Body of pancreas (tissue), 4 donors: ENCODE data around the gene CMIP.

ENCODE experiments used
- POLR2A ChIP-seq, 3 donors: fragments of 450-650 bp; IDR thresholded peaks; one replicate each; pipeline ENCODE4 v1.6.1; 2016; ENCODE audit warnings: antibody characterized with exemption in 3 of 3, mild to moderate bottlenecking in 2 of 3
- TF ChIP-seq, protein P1 (sequence below), 7 experiments: fragments of 450-650 bp in 4 of 7; fragments of 200-600 bp in 3 of 7; sonication (generic) in 3 of 7; IDR thresholded peaks; one replicate each; pipeline ENCODE4 v1.5.1; 2016 to 2019; ENCODE audit warnings: antibody characterized with exemption in 7 of 7

DNA sequence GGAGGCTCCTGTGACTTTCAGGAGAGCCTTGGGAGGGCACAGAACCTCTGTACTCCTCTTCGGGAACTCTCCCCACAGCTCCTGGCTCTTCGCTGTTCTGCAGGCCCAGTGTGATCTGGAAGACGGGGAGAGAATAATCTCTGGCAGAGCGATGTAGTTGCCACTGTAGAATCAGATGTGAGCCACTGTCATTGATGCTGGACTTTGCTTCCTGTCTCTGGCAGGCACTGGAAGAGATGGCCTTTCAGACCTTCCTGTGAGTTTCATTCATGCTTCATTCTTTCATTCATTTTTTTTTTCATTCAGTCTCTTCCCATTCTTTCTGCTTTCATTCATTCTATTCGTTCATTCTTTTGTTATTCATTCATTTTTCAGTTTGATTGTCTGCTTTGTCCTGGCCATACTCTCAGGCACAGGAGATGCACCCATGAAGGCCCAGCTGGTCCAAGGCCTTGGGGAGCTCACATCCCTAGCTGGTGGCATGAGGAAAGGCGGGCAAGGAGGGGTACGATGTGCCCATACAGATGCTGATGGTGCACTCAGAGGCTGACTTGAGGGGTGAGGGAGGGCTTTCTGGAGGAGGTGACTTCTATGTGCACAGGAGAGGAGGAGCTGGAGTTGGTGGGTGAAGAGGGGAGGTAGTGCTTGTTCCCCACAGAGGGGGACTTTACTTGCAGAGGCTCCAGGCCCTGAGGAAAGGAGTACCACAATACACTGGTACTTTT lies 44.2 kb downstream of the CMIP start:
- TF ChIP-seq POLR2A (IDR thresholded peaks at IDR 0.05) = no peak
- TF ChIP-seq, protein P1, sequence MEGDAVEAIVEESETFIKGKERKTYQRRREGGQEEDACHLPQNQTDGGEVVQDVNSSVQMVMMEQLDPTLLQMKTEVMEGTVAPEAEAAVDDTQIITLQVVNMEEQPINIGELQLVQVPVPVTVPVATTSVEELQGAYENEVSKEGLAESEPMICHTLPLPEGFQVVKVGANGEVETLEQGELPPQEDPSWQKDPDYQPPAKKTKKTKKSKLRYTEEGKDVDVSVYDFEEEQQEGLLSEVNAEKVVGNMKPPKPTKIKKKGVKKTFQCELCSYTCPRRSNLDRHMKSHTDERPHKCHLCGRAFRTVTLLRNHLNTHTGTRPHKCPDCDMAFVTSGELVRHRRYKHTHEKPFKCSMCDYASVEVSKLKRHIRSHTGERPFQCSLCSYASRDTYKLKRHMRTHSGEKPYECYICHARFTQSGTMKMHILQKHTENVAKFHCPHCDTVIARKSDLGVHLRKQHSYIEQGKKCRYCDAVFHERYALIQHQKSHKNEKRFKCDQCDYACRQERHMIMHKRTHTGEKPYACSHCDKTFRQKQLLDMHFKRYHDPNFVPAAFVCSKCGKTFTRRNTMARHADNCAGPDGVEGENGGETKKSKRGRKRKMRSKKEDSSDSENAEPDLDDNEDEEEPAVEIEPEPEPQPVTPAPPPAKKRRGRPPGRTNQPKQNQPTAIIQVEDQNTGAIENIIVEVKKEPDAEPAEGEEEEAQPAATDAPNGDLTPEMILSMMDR (IDR thresholded peaks at IDR 0.05) = no peak
